Raji (cell line): Measurements from ENCODE around the gene MTMR3.

ENCODE experiments used
- POLR2A ChIP-seq: IDR thresholded peaks from 2 replicates; pipeline ENCODE4 v1.6.1; 2011; ENCODE audit warnings: low read depth, low read length, control low read depth; ENCODE audit not compliant: insufficient read depth

The MTMR3 gene

GRCh38 chr22:30020511-30020910 is 137.5 kb downstream of the MTMR3 start:
- no peak for TF ChIP-seq POLR2A

- TF ChIP-seq POLR2A, result no peak
Observed at GRCh38 chr22:30021338-30021737, 138.4 kb downstream of the MTMR3 start.

DNA sequence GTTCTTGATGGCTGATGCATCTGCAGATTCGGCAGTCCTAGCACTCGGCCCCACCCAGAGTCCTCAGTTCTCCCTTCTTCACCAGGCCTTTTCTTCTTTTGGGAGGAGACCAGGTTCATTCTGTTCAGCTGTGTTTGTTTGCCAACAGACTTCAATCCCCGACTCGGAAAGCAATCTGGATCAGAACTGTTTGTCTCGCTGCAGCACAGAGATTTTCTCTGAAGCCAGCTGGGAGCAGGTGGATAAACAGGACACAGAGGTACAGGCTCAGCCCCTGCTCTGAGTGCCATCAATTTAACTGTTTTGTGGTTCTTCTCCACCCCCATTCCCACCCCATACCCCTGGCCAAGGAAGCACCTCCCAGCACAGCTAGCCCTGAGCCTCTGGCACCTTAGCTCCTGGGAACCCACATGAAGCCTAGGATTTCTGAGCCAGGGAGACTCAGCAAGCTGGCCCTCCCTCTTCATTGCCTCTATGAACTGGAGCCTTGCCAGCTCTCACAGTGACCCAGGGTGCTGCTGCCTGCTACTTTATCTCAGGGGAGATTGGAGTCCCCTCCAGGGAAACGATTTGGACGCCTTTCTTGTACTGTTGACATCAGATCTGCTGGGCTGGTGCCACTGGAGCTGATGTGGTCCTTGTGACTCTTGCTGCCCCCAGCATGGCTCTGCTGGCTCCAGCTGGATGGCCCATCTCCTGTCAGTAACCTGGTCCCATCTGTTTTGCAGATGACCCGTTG is 139.1 kb downstream of the MTMR3 start:
- TF ChIP-seq POLR2A, result no peak

DNA sequence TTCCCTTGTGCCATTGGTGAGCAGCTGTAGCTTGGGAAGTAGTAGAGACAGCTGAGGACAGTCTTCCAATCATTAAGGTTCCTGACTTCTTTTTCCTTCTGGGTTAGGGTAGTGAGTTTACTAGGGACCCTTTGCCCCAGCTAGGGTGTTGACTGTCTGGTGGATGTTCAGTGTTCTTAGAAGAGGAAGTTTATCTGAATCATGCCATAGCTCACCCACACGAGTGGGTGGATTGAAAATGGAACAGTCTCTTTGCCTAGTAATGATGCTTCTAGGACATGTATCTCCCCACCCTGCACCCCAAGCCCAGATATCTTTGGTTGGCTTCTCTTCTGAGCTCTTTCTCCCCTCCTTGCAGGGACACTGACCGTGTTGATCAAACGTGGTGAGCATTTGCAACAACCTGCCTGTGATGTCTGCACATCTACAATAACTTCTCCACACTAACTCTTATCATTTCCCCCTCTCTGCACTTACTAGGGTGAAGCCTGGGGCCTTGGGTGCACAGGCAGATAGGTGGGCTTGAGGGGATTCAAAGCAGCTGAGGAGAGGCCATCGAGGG is 140.2 kb downstream of the MTMR3 start:
- no peak for TF ChIP-seq POLR2A

GRCh38 chr22:30024231-30024630 is 141.3 kb downstream of the MTMR3 start:
- TF ChIP-seq POLR2A, result no peak

DNA sequence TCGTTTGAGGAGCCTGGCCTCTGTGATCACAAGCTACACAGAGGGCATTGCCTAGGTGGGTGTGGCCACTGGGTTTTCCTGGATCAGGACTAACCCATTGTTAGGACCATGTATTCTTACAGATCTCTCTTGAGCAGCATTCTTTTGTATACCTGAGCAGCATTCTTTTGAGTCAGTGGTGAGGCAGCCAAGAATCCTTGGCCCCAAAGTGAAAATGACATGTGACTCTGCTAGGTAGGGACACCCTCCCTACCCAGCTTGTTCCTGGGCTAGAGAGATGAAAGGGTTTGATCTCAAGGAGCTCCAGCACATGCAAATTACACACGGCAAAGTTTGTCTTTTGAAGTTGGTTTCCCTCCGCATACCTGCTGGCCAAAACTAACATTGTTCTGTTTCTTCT is 142.2 kb downstream of the MTMR3 start:
- no peak for TF ChIP-seq POLR2A

DNA sequence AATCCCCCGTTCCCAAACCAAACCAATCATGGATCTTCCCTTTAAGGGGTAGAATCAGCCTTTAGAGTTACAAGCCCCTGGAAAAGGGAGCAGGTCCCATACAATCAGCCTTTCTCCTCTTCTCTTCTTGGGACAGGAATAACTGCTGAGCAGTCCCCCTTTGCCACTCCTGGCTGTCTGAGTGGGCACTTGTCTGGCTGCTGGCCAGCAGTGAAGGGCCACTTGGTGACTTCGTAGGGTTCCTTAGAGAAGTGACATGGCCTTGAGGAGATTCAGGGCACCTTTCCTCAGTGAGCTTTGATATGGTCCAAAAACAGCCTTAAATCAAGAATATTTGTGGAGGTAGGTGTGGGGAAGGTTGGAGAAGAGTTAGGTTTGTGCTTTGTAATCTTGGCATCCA is 143.8 kb downstream of the MTMR3 start:
- no peak for TF ChIP-seq POLR2A

- no peak for TF ChIP-seq POLR2A
Observed at GRCh38 chr22:30027169-30027568, 144.2 kb downstream of the MTMR3 start.

DNA sequence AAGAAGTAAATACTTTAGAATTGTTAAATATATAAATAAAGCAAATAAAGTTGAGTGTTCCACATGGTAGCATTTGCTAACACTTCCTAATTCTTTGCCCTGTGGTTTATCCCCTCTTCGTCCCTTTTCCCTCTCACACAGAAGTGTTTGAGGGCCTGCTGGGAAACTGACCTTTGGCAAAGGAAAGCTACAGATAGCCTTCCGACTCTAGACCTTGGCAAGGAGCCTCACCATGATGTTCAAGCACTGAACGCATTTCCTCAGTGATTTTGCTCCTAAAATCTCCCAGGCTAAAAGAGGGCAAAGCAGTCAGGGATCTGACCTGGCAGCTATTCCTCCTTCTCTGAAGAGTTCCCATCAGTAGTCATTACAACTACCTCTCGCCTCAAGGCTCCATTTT is 144.8 kb downstream of the MTMR3 start:
- no peak for TF ChIP-seq POLR2A

DNA sequence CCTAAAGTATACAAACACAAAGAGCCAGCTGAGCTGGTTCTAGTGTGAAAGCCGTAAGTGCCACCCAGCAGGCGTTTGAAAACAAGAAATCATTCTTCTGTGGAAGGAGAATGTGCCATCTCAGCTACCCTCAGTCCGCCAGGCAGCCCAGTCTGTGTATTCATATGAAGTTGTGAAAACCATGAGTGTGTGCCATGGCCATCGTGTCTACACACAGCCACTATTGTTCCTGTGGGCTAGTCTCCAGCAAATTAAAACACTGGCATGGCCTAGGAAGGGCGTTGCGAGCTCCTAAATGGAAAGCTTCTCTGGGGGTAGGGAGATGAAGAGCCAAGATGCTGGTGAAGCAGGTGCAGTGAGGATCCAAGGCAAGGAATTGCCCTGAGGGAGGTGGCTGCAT is 145.8 kb downstream of the MTMR3 start:
- no peak for TF ChIP-seq POLR2A

DNA sequence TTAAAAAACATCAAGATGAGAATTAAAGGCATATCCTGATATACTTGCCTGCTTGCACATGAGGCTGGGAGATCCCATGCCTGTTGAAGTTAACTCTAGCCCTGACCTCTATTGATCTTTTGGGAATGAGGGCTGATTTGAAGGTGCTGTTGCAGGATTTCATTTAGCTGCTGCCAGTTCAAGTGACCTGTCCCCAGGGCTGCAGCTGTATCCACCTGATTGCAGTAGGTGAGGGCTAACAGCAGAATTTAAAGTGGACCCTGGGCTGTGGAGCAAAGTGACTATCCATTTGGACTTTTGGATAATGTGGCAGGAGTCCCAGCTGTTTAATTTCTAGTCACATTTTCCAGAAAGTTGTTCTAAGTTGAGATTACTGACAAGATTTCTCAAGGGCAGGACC is 146.5 kb downstream of the MTMR3 start:
- TF ChIP-seq POLR2A, result no peak

DNA sequence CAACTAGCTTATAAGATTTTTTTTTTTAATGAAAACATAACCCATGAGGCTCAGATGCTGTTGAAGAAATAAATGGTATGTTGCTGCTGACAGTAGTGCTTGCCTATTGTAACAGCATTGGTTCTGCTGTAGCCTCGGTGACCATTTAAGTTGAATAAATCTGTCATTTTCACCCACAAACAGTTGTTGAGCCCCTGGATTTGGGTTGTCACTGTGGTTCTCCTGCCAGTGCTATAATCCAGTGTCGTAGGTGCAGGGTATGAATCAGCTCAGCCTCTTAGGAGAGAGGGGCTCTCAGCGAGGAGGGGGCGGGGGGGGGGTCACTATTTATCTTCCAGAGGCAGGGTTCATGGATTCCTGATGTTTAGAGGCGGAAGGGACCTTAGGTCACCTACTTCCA is 147.4 kb downstream of the MTMR3 start:
- no peak for TF ChIP-seq POLR2A

DNA sequence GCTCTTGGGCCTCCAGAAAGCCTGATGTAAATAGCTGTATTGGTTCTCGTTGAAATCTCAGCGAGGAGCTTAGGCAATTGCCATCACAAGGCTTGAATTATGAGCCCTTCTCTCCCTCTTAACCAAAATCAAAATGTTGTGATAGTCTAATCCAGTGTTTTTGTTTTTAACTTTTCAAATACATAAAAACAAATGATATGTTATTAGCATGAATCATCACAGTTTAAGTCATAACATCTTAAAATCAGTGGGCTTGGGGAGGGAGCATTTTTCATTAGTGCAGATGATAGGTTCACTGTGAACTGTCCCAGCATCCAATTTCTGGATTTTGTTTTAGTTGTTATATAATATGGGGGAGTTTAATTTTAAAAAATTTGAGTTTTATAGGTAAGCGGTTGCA is 148.4 kb downstream of the MTMR3 start:
- no peak for TF ChIP-seq POLR2A

GRCh38 chr22:30031764-30032455 is 148.9 kb downstream of the MTMR3 start:
- TF ChIP-seq POLR2A, result no peak

DNA sequence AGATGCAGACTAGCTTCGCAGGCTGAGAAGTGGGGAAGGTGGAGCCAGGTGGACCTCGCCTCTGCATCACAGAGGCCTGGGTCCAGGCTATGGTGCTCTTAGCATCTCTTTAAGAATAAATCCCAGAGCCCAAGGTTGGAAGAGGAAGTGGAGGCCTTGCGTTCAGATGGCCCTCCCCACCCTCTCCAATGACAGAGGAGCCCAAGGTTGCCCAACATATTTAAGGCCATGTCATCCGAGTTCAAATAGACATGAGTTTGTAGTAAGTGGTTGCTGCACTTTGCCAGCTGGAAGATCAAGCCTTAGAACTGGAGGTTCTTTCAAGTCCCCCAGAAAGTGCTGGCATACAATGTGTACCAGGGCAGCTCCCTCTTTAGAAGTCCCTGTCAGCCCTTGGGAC is 150.2 kb downstream of the MTMR3 start:
- no peak for TF ChIP-seq POLR2A

DNA sequence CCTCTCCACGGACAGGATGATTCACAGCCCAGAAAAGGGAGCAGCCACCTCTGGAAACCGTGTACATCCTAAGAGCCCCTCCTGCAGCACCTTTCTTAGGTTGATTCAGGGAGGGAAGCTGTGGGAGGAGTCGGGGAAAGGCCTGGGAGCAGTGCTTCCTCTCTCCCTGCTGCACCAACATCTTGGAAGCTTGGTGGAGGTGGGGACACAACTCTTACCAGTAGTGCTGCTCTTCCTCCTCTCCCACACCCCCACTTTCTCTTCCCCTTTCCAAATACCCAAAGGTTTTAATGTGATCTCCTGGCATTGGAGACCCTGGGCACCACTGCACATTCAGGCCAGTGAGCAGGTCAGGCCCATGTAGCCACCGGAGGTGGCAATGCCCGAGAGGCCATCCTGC is 150.9 kb downstream of the MTMR3 start:
- no peak for TF ChIP-seq POLR2A

DNA sequence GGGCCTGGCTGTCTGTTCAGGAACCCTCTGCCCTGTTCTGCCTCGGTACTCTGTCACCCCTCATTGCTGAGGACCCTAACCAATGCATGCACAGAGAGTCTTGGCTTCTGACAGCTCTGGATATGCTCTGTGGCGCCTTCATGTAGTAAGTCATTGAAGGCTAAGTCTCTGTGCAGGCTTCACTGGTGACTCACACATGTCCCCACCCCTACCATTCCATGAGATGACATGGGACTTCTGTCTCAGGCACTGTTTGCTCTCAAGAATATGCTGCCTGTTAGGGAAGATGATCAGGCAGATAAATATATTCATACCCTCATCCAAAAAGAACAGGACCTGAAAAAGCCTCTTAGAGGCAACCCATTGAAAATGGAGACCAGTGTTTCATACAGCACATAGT is 153.7 kb downstream of the MTMR3 start:
- TF ChIP-seq POLR2A, result no peak

DNA sequence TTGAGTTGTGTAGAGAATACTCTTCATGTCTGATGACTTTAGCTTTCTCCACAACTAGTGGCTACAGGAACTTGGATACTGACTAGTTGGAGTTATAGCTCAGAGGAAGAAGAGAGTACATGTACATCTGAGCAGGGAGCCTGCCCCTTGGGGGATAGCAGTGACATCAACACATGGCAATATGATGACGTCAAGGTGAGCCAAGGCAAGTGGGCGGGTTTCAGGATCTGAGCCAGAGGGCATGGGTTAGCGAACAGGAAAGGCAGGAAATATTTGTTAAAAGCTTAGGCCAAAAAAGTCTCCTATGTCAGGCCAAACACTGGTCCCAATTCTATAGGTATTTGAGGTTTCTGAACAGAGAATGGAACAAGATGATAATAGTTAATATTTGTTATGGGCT is 155.2 kb downstream of the MTMR3 start:
- no peak for TF ChIP-seq POLR2A
